A172 (cell line): ENCODE results near the gene PDGFA. TPM values are rescaled to one million over a fixed set of nuclear protein-coding genes. Genes with fewer than 3 reads are reported as not detected.
A peak's percentile ranks its signal among the peaks of the same experiment; 100 is the strongest.

Experiments
- DNase-seq: peaks from one replicate; pipeline ENCODE4 v3.0.0-alpha.2; 2015; ENCODE audit warnings: low spot score
- total RNA-seq: library from RNA; depleted of rRNA; stranded (reverse); fragments of >200 nt; shearing (Covaris generic); gene quantifications from 2 replicates; pipeline ENCODE4 v1.2.3, GENCODE V29; 2014

PDGFA gene
- total RNA-seq, 1 experiment from 2014 or later = 39.2 TPM

DNA sequence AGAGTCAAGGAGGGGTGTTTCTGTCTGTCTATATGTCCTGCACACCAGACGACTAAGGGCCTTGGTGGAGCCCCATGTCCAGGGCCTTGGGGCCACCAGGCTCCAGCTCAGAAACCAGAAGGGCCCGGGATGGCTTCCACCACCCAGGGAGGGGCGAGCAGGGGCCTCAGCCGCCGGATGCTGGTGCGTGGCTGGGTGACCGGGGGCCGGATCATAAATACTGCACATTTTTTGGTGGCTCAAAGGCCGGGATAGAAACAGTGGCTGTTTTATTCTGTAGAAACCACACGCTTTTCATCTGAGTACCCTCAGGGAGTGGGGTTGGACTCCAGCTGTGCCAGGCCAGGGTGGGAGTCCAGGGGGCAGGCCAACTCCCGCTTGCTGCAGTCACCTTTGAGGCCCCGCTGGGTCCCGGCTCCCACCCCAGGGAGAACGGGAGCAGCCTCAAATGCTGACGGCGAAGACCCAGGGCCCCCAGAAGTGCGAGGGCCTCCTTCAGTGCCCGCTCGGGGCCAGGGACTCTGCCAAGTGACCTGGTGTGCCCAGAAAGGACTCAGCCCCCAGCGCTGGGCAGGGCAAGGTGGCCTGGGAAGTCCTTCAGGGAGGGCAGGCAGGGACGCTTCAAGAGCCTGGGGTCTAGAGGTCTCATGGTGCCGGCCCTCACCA, 28.2 kb downstream of the PDGFA start:
- no peak for DNase-seq

GRCh38 chr7:490461-491291, 29.0 kb downstream of the PDGFA start:
- peak; percentile 24 for DNase-seq

DNA sequence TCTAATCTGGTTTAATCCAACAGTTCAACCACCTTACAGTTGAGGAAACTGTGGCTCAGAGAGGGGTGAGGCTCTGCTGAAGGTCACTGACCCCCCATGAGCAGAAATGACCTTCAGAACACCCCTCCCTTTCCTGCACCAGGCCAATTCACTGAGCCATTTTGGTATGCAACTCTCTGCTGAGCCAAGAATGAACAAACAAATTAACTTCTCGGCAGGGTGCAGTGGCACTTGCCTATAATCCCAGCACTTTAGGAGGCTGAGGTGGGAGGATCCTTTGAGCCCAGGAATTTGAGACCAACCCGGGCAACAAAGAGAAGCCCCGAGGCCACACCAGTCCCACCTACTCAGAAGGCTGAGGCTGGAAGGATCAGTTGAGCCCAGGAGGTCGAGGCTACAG, 29.8 kb downstream of the PDGFA start:
- no peak for DNase-seq

DNA sequence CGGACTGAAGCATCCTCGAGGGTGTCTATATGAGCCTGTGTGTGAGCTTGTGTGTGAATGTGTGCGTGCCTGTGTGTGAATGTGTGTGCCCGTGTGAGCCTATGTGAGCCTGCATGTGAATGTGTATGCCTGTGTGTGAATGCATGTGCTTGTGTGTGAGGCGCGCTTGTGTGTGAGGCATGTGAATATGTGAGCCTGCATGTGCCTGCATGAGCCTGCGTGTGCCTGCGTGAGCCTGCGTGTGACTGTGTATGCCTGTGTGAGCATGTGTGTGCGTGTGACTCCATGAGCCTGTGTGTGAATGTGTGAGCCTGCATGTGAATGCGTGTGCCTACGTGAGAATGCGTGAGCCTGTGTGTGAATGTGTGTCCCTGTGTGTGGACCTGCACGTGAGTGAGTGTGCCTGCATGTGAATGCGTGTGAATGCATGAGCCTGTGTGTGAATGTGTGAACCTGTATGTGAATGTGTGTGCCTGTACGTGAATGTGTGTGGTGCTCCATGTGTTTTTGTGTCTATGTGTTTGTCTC, 33.4 kb downstream of the PDGFA start:
- DNase-seq = no peak

DNA sequence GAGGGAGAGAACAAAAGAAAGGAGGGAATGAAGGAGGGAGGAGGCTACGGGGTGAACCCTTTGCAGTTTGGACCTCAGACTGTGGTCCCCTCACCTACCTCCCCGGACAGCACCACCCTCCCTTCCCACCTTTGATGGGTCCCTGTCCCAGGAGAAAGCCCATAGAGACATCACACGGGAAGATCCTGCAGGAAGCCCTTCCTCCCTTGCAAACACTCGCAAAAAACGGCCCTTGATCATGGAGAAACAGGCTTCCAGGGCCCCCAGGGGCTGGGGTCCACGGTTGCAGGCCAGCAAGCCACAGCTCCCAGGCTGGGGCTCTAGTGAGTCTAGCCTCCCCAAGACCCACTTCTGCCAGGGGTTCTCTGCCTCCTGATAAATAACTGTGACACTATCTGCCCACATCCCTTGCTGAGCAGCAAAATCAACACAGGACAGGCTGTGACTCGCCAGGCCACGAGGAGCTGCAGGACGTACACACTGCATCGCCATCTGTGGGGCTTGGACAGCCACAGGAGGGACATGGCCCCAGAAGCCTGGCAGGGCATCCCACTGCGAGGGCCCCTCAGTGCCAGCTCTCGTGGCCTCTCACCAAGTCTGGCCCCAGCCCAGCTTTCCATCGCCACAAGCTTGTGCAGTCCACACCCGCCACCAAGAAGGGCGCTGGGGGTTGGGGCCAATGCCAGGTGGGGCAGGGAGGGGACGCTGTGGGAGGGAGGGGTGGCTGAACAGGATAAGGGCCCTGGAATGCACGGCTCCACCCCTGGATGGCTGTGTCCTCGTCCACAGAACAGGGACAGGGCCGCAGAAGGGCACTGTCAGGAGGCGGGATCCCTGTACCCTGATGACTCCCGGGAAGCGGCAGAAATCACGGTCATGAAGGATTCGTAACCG, 34.2 kb downstream of the PDGFA start:
- DNase-seq = peak; percentile 48

DNA sequence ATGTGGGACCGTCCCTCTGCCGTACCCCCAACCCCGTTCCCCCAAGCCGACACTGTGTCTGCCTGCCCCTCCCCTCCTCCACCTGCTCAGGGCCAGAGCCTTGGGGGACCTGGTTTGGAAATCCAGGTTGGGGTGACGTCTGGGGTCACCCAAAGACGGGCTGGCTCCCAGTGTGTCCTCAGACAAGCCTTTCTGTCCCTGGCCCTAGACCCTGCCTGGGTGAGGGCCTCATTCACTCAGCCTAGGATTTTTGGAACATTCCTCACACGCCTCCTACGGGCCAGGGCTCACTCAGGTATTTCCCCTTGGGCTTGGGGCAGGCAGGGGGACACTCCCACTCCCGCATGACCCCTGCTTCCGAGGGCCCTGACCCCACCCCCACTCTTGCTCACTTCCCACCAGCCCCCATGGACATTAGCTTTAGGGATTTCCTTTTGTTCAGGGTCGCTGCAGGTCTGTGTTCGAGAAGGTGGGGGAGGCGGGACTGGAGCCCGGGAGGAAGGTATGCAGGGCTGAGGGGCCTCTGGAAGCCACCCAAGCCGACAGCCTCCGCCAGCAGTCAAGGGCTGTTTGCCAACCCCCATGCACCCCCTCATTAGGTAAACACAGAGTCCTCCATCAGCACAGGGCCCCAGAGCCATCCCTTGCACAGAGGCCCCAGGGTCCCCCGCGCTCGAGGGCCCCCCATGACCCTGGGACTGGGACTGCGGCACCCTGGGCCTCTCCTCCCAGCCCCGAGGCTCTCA, 35.1 kb downstream of the PDGFA start:
- no peak for DNase-seq

DNA sequence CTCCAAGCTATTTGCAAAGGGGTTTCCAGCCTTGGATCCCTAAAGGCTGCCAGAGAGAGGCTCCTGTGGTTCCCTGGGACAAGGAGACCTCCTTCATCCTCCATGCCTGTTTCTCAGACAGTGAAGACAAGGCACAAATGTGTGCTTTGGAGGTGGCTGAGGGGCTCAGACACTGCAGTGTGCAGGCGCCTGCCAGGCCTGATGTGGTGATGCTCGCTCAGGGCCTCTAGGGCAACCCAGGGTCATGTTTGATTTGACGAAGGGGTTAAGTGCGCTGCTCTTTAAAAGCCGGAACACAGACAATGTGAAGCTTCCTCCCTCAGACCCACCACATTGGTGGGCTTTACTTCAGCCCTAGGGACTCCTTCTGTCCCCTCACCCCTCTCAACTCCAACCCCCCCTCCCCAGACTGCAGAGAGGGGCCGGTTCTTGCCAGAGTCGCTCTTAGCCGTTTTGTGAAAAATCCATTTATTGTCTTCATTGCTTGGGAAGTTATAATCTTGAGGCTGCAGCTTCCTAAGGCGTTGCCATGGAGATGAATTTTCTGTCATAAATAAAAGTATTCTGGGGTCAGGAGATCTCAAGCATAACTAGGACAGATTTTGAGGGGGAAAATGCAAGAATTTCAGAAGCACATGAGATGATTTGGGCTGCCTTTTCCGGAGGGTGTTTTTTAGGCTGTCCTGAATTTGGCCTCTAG, 35.8 kb downstream of the PDGFA start:
- DNase-seq = no peak

- no peak for DNase-seq
Observed at GRCh38 chr7:482521-483083, 37.0 kb downstream of the PDGFA start.

DNA sequence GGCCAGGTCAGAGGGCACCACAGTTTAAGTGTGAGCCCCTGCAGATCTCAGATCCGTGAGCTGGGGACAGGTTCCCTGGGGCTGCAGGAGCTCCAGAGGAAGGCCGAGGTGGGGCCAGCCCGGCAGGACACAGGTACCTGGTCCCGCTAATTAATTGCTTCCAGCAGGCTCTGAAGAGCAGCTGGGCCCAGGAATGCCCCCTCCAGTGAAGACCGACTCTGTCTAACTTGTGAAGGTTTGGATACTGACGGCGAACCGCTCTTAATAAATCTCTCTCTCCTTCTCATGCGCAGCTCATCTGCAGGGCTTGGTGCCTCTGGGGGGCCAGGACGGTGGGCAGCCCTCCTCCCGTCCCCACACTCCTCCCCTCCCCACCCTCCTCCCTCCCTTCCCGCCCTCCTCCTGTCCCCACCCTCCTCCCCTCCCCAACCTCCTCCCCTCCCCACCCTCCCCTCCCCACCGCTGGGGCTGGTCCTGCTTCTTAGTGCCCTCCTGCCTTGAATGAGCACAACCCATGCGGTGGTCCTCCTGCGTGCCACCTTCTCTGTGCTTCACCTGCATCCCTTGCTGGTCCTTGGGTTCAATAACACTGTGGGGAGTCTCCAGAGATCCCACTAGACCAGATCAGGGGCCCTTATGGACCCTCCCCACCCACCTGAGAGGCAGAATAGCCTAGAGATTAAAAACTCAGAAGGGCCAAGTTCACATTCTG, 38.3 kb downstream of the PDGFA start:
- no peak for DNase-seq

DNA sequence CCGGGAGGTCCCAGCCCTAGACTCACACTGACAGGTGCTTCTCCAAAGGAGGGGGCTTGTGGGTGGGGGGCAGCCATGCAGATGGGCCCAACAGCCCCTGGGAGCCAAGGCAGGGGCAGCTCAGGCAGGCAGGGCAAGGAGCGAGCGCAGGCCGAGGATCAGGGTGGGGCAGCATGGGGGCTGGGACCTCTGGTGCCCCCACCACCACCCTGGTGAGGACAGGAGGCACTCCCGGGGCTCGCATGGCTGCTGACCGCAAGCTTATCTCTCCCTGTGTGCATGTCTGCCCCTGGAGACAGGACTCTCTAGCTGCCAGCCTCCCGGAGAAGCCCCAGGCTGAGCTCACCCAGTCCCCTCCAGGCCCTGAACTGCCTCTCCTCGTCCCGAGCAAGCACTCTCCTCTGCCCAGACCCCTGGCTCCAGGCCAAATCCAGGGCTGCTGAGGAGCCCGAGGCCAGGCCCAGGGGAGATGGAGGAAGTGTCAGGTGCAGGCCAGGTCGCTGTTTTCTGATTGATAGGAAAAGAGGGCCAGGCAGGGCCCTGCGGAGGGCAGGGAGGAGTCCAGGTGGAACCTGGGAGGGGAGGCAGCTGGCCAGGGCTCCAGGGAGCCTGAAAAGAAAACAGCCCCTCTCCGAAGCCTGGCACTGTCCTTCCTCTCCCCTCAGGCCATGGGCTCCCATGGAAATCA, 39.0 kb downstream of the PDGFA start:
- DNase-seq = no peak

- DNase-seq = no peak
Observed at GRCh38 chr7:479948-480499, 39.6 kb downstream of the PDGFA start.

DNA sequence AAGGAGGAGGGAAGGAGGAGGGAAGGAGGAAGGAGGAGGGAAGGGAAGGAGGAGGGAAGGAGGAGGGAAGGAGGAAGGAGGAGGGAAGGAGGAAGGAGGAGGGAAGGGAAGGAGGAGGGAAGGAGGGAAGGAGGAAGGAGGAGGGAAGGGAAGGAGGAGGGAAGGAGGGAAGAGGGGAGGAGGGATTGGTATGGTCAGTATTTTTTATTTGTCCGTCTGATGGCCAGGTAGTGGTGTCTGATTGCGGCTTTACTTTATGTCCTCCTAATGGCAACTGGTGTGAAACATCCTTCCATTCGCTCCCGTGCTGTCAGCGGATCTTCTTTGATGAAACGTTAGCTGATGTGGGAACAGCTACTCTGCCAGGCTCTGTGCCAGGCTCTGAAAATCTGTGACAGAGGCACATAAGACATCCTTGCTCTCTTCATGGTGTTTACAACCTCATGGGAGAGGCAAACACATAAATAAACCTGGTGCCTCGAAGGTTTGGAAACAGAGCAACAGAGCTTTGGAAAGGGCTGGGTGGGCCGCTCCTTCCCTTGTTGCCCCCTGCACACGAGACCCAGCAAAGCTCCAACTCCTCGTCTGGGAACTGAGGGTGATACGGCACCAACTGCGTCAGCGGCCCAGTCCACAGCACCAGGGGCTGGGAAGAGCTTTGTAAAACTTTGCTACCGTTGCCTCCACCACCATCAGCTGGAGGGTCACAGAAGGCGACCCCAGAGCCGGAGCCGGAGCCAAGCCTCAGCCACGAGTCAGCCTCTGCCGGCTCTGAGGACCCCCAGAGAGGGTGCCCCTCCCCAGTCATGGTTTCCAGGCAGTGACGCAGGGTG, 40.3 kb downstream of the PDGFA start:
- no peak for DNase-seq

DNA sequence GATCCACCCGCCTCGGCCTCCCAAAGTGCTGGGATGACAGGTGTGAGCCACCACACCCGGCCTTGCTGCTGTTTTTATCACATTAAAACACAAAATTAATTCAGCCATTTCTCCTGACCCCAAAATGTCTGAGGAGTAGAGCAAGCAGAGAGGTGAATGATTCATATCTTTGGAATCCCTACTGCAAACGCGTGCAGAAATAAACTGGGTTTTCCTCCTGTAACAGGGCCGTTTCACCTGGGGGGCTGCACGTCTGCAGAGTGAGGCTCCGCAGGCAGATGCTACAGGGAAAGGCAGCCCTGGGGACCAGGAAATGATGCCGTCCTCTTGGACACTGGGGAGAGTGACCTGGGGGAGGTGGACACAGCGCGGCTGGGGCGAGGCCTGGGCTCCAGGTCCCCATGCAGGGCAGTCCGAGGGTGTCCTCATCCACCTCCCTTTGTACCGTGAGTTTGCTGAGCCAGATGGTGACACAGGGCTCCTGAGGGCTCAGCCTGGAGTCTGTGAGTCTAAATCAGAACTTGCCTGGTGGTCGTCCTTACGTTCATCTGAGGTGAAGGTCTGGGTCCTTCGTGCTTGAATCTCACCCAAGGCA, 41.9 kb downstream of the PDGFA start:
- DNase-seq = peak; percentile 74

DNA sequence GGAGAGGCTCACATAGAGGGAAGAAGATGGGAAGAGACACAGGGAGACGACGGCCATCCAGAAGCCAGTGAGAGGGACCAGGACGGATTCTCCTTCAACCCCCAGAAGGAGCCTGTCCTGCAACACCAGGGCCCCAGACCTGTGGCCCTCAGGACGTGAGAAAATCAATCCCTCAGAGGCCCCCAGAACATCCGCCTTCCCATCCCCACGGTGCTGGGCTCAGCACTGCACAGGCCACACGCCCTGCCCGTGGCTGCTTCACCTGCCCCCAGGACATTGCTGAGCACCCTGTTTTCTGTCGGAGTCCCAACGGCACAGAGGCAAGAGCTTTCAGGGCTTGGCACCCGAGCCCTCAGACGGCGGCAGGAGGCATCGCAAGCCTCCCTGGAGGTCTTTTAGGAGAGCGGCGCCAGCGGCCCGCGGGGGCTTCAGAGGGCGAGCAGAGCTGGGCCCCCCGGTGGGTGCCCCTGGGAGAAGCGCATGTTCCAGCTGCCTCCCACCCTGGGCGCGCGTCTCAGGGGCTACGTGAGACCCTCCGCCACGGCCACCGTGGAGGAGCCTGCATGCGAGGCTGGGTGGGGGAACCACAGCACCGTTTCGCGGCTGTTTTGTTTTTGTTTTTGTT, 42.8 kb downstream of the PDGFA start:
- DNase-seq = no peak

GRCh38 chr7:475951-476441, 43.6 kb downstream of the PDGFA start:
- DNase-seq = no peak

DNA sequence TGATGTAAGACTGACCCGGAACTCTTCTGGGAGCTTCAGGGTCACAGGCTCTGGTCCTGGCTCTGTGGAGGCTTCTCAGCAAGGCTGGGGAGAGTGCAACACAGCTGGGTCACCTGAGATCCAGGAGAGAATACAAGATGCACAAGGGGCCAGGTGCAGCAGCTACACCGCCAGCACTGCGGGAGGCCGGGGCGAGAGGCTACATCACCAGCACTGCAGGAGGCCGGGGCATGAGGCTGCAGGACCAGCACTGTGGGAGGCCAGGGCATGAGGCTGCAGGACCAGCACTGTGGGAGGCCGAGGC, 44.3 kb downstream of the PDGFA start:
- no peak for DNase-seq
